LNCAP (cell line): ENCODE results near the gene CDKN2AIP.

Experiments
- CTCF ChIP-seq: fragments of 450-650 bp; IDR thresholded peaks from 2 replicates; pipeline ENCODE4 v1.5.1; 2017; ENCODE audit warnings: mild to moderate bottlenecking

CDKN2AIP gene

DNA sequence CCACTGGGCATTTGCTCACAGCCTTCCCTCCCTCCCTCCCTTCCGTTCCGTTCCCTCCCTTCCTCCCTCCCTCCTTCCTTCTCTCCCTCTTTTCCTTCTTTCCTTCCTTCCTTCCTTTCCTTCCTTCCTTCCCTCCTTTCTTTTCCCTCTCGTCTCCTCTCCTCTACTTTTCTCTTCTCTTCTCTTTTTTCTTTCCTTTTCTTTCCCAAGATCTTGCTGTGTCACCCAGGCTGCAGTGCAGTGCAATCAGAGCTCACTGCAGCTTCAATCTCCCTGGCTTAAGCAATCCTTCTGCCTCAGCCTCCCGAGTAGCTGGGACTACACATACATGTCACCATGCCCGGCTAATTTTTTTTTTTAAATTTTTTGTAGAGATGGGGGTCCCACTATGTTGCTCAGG, 33.7 kb downstream of the CDKN2AIP start:
- no peak for TF ChIP-seq CTCF

- TF ChIP-seq CTCF = no peak
Measured at GRCh38 chr4:183478926-183479325, 34.5 kb downstream of the CDKN2AIP start.

GRCh38 chr4:183483997-183484396, 39.6 kb downstream of the CDKN2AIP start:
- no peak for TF ChIP-seq CTCF

GRCh38 chr4:183485411-183486160, 41.1 kb downstream of the CDKN2AIP start:
- TF ChIP-seq CTCF = no peak

GRCh38 chr4:183492791-183493222, 48.4 kb downstream of the CDKN2AIP start:
- TF ChIP-seq CTCF = no peak

- TF ChIP-seq CTCF = no peak
Measured at GRCh38 chr4:183493246-183493645, 48.8 kb downstream of the CDKN2AIP start.

DNA sequence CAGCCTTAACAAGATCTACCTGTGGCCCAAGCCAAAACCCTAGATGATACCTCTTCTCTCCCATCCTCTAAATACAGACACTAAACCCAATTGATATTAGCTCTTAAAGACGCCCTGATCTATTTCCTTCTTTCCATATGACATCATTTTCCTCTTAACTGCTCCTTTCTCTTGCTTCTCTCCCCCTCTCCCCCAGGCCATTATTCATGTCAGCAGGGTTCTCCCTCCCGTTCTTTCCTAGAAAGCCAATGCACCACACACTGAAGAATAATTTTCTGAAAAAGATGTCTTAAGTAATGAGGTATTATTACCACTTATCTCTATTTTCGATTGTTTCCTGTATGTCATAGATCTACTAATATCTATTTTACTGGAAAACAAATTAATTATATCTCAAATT, 50.7 kb downstream of the CDKN2AIP start:
- no peak for TF ChIP-seq CTCF
